ENCODE results near the gene CNGA1.
"Not testable (repeated sequence)": the region's sequence is repeated elsewhere in the genome, so short reads cannot be mapped to it uniquely, and the experiment has no call there.

CNGA1 gene

DNA sequence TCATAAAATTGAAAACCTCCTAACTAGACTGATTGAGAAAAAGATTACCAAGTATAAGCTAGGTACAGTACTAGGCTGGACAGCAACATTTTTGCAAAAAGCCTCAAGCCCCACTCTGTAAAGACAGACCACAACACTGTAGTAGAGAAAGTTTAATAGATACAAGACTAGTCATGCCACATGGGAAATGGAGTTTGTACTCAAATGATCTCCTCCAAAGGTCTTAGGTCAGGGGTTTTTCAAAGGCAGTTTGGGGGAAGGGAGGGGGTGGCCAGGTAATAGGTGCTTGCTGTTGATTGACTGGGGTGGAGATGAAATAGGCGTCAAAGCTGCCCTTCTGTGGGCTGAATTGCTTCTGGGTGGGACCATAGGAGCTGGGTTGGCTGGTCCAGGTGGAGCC lies 14.2 kb downstream of the CNGA1 start:
- TF ChIP-seq BHLHE40 (IDR thresholded peaks at IDR 0.05; ENCODE audit: borderline replicate concordance) (no peak), ELF4 (IDR thresholded peaks at IDR 0.05) (no peak), FOXK2 (IDR thresholded peaks at IDR 0.05) (no peak)
- ChIA-PET POLR2A (no interaction called here), CTCF (interaction anchor here (0.7 kb wide), 1 partner anchor 85 kb away, joined by 5 read pairs; no protein-coding TSS in a partner anchor)
- DNase-seq (ENCODE audit: extremely low spot score), result no peak

DNA sequence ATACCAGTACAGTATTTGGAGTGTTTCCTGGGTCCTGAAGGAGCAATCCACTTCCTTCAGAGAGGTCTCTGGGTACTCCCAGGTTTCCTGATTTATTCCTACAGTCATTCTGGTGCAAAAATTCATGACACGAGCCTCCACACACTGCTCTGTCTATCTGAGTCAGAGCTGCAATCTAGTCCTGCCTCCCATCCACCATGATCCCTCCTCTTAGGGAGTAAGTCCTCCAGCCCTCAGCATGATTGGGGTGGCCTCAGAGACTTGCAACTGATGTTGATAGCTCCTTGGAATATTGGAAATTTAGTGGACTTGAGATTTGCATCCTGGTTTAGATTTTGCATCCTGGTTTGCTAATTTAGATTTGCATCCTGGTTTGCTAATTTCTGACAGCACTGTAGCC lies 20.5 kb downstream of the CNGA1 start:
- CTCF ChIA-PET, result no interaction called here

DNA sequence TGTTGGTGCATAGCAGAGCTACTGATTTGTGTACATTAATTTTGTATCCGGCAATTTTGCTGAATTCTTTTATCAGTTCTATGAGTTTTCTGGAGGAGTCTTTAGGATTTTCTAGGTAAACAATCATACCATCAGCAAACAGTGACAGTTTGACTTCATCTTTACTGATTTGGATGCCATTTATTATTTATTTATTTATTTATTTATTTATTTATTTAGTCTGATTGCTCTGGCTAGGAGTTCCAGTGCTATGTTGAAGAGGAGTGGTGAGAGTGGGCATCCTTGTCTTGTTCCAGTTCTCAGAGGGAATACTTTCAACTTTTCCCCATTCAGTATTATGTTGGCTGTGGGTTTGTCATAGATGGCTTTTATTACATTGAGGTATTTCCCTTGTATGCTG lies 24.0 kb downstream of the CNGA1 start:
- POLR2A ChIA-PET; CTCF ChIA-PET; DNase-seq (ENCODE audit: extremely low spot score): not testable (repeated sequence)

More for the DNA sequence above, 20.5 kb downstream of the CNGA1 start:
- TF ChIP-seq NFRKB (IDR thresholded peaks at IDR 0.05), result no peak
- no peak for TF ChIP-seq TARDBP (IDR thresholded peaks at IDR 0.05)
- no peak for DNase-seq (ENCODE audit: extremely low spot score)
- POLR2A ChIA-PET, result no interaction called here

DNA sequence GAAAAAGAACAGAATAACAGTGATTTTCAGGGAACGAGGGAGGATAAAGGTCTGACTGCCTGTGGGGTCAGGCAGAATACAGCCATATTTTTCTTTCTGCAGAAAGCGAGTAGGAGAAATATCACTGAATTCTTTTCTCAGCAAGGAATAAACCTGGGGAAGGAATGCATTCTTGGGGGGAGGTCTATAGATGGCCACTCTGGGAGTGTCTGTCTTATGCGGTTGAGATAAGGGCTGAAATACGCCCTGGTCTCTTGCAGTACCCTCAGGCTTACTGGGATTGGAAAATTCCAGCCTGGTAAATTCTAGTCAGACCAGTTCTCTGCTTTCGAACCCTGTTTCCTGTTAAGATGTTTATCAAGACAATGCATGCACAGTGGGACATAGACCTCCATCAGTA lies 26.3 kb downstream of the CNGA1 start:
- TF ChIP-seq, protein P1, sequence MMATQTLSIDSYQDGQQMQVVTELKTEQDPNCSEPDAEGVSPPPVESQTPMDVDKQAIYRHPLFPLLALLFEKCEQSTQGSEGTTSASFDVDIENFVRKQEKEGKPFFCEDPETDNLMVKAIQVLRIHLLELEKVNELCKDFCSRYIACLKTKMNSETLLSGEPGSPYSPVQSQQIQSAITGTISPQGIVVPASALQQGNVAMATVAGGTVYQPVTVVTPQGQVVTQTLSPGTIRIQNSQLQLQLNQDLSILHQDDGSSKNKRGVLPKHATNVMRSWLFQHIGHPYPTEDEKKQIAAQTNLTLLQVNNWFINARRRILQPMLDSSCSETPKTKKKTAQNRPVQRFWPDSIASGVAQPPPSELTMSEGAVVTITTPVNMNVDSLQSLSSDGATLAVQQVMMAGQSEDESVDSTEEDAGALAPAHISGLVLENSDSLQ (IDR thresholded peaks at IDR 0.05), result no peak
- TF ChIP-seq LEF1 (IDR thresholded peaks at IDR 0.05; ENCODE audit: borderline replicate concordance) (no peak), ZNF384 (IDR thresholded peaks at IDR 0.05) (no peak), FOXK2 (IDR thresholded peaks at IDR 0.05) (no peak), ARNT (IDR thresholded peaks at IDR 0.05) (no peak), FOXM1 (IDR thresholded peaks at IDR 0.05; ENCODE audit: borderline replicate concordance) (no peak), HDGF (IDR thresholded peaks at IDR 0.05; ENCODE audit: borderline replicate concordance) (no peak), BHLHE40 (IDR thresholded peaks at IDR 0.05; ENCODE audit: borderline replicate concordance) (no peak), CTBP1 (IDR thresholded peaks at IDR 0.05; ENCODE audit: borderline replicate concordance) (no peak), FOXA1 (IDR thresholded peaks at IDR 0.05) (no peak), L3MBTL2 (conservative IDR thresholded peaks at IDR 0.05) (no peak), NFRKB (IDR thresholded peaks at IDR 0.05) (no peak), SUZ12 (IDR thresholded peaks at IDR 0.05) (no peak), ELF4 (IDR thresholded peaks at IDR 0.05) (no peak), TARDBP (IDR thresholded peaks at IDR 0.05) (no peak), SP1 (IDR thresholded peaks at IDR 0.05) (no peak)
- CTCF ChIA-PET, result no interaction called here
- no peak for DNase-seq (ENCODE audit: extremely low spot score)
- POLR2A ChIA-PET, result no interaction called here

DNA sequence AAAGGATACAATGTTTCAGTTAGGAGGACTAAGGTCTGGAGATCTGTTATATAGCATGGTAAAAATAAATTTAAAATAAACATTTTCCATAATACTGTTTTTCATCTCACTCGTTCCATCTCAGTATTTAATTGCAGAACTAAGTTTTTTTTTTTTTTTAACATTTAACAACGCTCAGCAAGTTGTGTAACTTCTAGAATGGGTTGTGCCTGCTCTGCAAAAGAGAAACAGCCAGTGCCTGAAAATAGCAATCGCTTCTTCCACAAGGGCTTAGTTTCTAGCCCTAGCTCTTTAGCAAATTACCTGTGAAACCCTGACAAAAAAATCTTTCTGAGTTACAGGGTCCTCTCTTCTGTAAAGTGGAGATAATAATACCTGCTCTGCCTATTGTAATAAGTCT lies 41.9 kb downstream of the CNGA1 start:
- ChIA-PET POLR2A (no interaction called here), CTCF (no interaction called here)
- DNase-seq (ENCODE audit: extremely low spot score), result no peak
- no peak for TF ChIP-seq ARNT (IDR thresholded peaks at IDR 0.05)
- no peak for TF ChIP-seq SUZ12 (IDR thresholded peaks at IDR 0.05)
- no peak for TF ChIP-seq LEF1 (IDR thresholded peaks at IDR 0.05; ENCODE audit: borderline replicate concordance)
- TF ChIP-seq HDGF (IDR thresholded peaks at IDR 0.05; ENCODE audit: borderline replicate concordance), result no peak
- no peak for TF ChIP-seq FOXK2 (IDR thresholded peaks at IDR 0.05)
- no peak for TF ChIP-seq SP1 (IDR thresholded peaks at IDR 0.05)
- TF ChIP-seq FOXM1 (IDR thresholded peaks at IDR 0.05; ENCODE audit: borderline replicate concordance), result no peak
- no peak for TF ChIP-seq TARDBP (IDR thresholded peaks at IDR 0.05)
- TF ChIP-seq FOXA1 (IDR thresholded peaks at IDR 0.05), result no peak
- no peak for TF ChIP-seq BHLHE40 (IDR thresholded peaks at IDR 0.05; ENCODE audit: borderline replicate concordance)
- TF ChIP-seq CTBP1 (IDR thresholded peaks at IDR 0.05; ENCODE audit: borderline replicate concordance), result no peak
- TF ChIP-seq, protein P1 (IDR thresholded peaks at IDR 0.05), result no peak
- no peak for TF ChIP-seq ZNF384 (IDR thresholded peaks at IDR 0.05)
- TF ChIP-seq ELF4 (IDR thresholded peaks at IDR 0.05), result no peak
- TF ChIP-seq L3MBTL2 (conservative IDR thresholded peaks at IDR 0.05), result no peak
- TF ChIP-seq NFRKB (IDR thresholded peaks at IDR 0.05), result no peak

DNA sequence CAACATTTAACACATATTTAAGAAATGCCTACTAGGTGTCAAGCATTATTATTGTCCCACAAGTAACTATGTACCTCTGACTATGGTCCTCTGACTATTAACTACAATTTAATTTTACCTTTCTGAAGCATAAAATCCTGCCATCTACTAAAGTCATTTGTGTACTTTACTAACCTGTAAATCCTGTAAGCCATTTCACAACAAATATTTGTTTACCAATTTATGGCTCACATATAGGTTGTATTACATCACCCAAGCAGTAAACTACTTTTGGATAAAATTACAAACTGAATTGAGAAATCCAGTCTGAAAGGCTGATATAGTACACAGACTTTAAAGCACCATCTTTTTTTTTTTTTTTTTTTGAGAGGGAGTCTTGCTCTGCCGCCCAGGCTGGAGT lies 43.8 kb downstream of the CNGA1 start:
- POLR2A ChIA-PET, result no interaction called here
- no peak for DNase-seq (ENCODE audit: extremely low spot score)
- CTCF ChIA-PET, result no interaction called here
- TF ChIP-seq CTBP1 (IDR thresholded peaks at IDR 0.05; ENCODE audit: borderline replicate concordance), result no peak
- TF ChIP-seq SP1 (IDR thresholded peaks at IDR 0.05), result no peak
- TF ChIP-seq HDGF (IDR thresholded peaks at IDR 0.05; ENCODE audit: borderline replicate concordance), result no peak
- TF ChIP-seq ARNT (IDR thresholded peaks at IDR 0.05), result no peak
- TF ChIP-seq FOXM1 (IDR thresholded peaks at IDR 0.05; ENCODE audit: borderline replicate concordance), result no peak
- no peak for TF ChIP-seq LEF1 (IDR thresholded peaks at IDR 0.05; ENCODE audit: borderline replicate concordance)
- TF ChIP-seq ZNF384 (IDR thresholded peaks at IDR 0.05), result no peak
- no peak for TF ChIP-seq SUZ12 (IDR thresholded peaks at IDR 0.05)
- no peak for TF ChIP-seq FOXA1 (IDR thresholded peaks at IDR 0.05)
- no peak for TF ChIP-seq ELF4 (IDR thresholded peaks at IDR 0.05)
- TF ChIP-seq, protein P1 (IDR thresholded peaks at IDR 0.05), result no peak
- TF ChIP-seq TARDBP (IDR thresholded peaks at IDR 0.05), result no peak
- no peak for TF ChIP-seq NFRKB (IDR thresholded peaks at IDR 0.05)
- no peak for TF ChIP-seq L3MBTL2 (conservative IDR thresholded peaks at IDR 0.05)

DNA sequence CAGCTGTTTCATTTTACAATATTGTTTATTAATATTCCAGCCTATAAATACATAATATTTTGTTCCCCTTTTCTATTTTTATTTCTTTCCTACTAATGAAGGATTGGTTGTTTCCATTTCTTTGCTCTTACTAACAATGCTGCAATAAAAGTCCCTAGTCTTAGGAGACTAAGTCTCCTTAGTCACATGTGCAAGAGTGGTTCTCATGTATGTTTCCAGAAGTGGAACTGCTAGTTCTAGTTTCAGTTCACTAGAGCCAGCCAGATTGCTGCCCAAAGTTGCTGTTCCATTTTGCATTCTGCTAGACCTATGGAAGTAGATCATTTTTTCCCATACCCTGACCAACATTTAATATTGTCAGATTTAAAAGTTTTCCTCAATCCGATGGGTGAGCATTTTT lies 44.3 kb downstream of the CNGA1 start:
- ChIA-PET CTCF (no interaction called here), POLR2A (no interaction called here)
- no peak for TF ChIP-seq ELF4 (IDR thresholded peaks at IDR 0.05)
- no peak for TF ChIP-seq ZNF384 (IDR thresholded peaks at IDR 0.05)
- no peak for TF ChIP-seq HDGF (IDR thresholded peaks at IDR 0.05; ENCODE audit: borderline replicate concordance)
- no peak for TF ChIP-seq TARDBP (IDR thresholded peaks at IDR 0.05)
- no peak for TF ChIP-seq ARNT (IDR thresholded peaks at IDR 0.05)
- no peak for TF ChIP-seq L3MBTL2 (conservative IDR thresholded peaks at IDR 0.05)
- no peak for TF ChIP-seq SUZ12 (IDR thresholded peaks at IDR 0.05)
- DNase-seq (ENCODE audit: extremely low spot score), result no peak

Data from HEK293T (cell line).